ENCODE data around the gene TSPAN9.

- TF ChIP-seq CTCF (conservative IDR thresholded peaks at IDR 0.05; ENCODE audit: low read depth in 2 of 2) (peak in 1 of 2 experiments; percentile 24; a peak in 2 of 4 replicates), EZH2 (IDR thresholded peaks at IDR 0.05; ENCODE audit: low read depth, unreplicated experiment) (no peak), CREB1 (CRISPR knock-in tag; IDR thresholded peaks at IDR 0.05; ENCODE audit: low read depth) (no peak), EZH2phosphoT487 (IDR thresholded peaks at IDR 0.05; ENCODE audit: unreplicated experiment) (no peak), NANOG (IDR thresholded peaks at IDR 0.05; ENCODE audit: borderline replicate concordance) (no peak), POLR2AphosphoS5 (IDR thresholded peaks at IDR 0.05; ENCODE audit: low read depth) (no peak), JUNB (IDR thresholded peaks at IDR 0.05; ENCODE audit: unreplicated experiment) (no peak), REST (IDR thresholded peaks at IDR 0.05; ENCODE audit: unreplicated experiment) (no peak), ZNF114 (CRISPR knock-in tag; IDR thresholded peaks at IDR 0.05) (no peak), ETS1 (IDR thresholded peaks at IDR 0.05) (no peak), STAT1 (IDR thresholded peaks at IDR 0.05; ENCODE audit: unreplicated experiment) (no peak), ZNF331 (CRISPR knock-in tag; IDR thresholded peaks at IDR 0.05; ENCODE audit: low read depth) (no peak)
These were observed 186.1 kb downstream of the TSPAN9 start for GRCh38 chr12:3263282-3263681.
